Skeletal muscle cell (primary cell): ENCODE data around the gene NKAIN2.

Experiments used
- DNase-seq: peaks from one replicate; pipeline ENCODE4 v3.0.0-alpha.2; 2010; ENCODE audit warnings: low read depth
- H3K4me3 ChIP-seq: 2 replicates; pipeline ENCODE4 v1.5.1; 2011; ENCODE audit warnings: low read depth, mild to moderate bottlenecking, control low read depth, low read length, moderate library complexity

NKAIN2 gene

GRCh38 chr6:123803504-123804013 is at the start of gene NKAIN2:
NKAIN2 (plus strand) TSS chr6:123803865.
- H3K4me3 ChIP-seq: peak within 1 kb of the TSS; percentile 60
- no peak for DNase-seq

GRCh38 chr6:123759472-123759871 is 44.2 kb upstream of the NKAIN2 start:
- DNase-seq: no peak
- H3K4me3 ChIP-seq: no peak overlapping the region

GRCh38 chr6:123763904-123764303 is 39.8 kb upstream of the NKAIN2 start:
- DNase-seq: no peak
- H3K4me3 ChIP-seq: no peak overlapping the region

- H3K4me3 ChIP-seq: no peak overlapping the region
- no peak for DNase-seq
Measured at GRCh38 chr6:123764722-123765121, 38.9 kb upstream of the NKAIN2 start.

- no peak for DNase-seq
- no peak overlapping the region for H3K4me3 ChIP-seq
Measured at GRCh38 chr6:123768921-123769320, 34.7 kb upstream of the NKAIN2 start.

GRCh38 chr6:123769431-123769830 is 34.2 kb upstream of the NKAIN2 start:
- DNase-seq: no peak
- H3K4me3 ChIP-seq: no peak overlapping the region

- H3K4me3 ChIP-seq: no peak overlapping the region
- no peak for DNase-seq
Measured at GRCh38 chr6:123770247-123770949, 33.3 kb upstream of the NKAIN2 start.

- no peak for DNase-seq
- no peak overlapping the region for H3K4me3 ChIP-seq
Measured at GRCh38 chr6:123771126-123771525, 32.5 kb upstream of the NKAIN2 start.

- peak; percentile 1 for DNase-seq
- H3K4me3 ChIP-seq: no peak overlapping the region
Measured at GRCh38 chr6:123777563-123777962, 26.1 kb upstream of the NKAIN2 start.

- no peak overlapping the region for H3K4me3 ChIP-seq
- DNase-seq: no peak
Measured at GRCh38 chr6:123780021-123780420, 23.6 kb upstream of the NKAIN2 start.

GRCh38 chr6:123784330-123784729 is 19.3 kb upstream of the NKAIN2 start:
- no peak overlapping the region for H3K4me3 ChIP-seq
- no peak for DNase-seq

GRCh38 chr6:123785039-123785438 is 18.6 kb upstream of the NKAIN2 start:
- no peak overlapping the region for H3K4me3 ChIP-seq
- DNase-seq: no peak

- no peak overlapping the region for H3K4me3 ChIP-seq
- DNase-seq: no peak
Measured at GRCh38 chr6:123788319-123788718, 15.3 kb upstream of the NKAIN2 start.

GRCh38 chr6:123794190-123794589 is 9.5 kb upstream of the NKAIN2 start:
- H3K4me3 ChIP-seq: no peak overlapping the region
- DNase-seq: no peak

- H3K4me3 ChIP-seq: no peak overlapping the region
- DNase-seq: no peak
Measured at GRCh38 chr6:123794799-123795198, 8.9 kb upstream of the NKAIN2 start.

- DNase-seq: no peak
- H3K4me3 ChIP-seq: no peak overlapping the region
Measured at GRCh38 chr6:123801067-123801466, 2.6 kb upstream of the NKAIN2 start.

- H3K4me3 ChIP-seq: peak overlapping the region; percentile 60
- no peak for DNase-seq
Measured at GRCh38 chr6:123802351-123802696, 1.3 kb upstream of the NKAIN2 start.

GRCh38 chr6:123802697-123803503 is 765 bp upstream of the NKAIN2 start:
- peak overlapping the region; percentile 60 for H3K4me3 ChIP-seq
- DNase-seq: peak; percentile 42

GRCh38 chr6:123804014-123804786 is 535 bp downstream of the NKAIN2 start:
- peak overlapping the region; percentile 42 for H3K4me3 ChIP-seq
- no peak for DNase-seq
